Endothelial cell of umbilical vein (primary cell): ENCODE data around the gene PSMB9.

ENCODE experiments used
- CTCF ChIP-seq, 2 donors: IDR thresholded peaks; 1 replicate in 1 of 2; 2 replicates in 1 of 2; pipeline ENCODE4 v1.5.1; 2011; ENCODE audit warnings: low read length in 2 of 2, mild to moderate bottlenecking in 2 of 2, moderate library complexity in 2 of 2, control low read depth in 1 of 2, inconsistent platforms in 1 of 2, low read depth in 1 of 2; ENCODE audit not compliant: insufficient read depth in 1 of 2; ENCODE audit errors: extremely low read depth in 1 of 2
- EZH2 ChIP-seq: IDR thresholded peaks from 2 replicates; pipeline ENCODE4 v1.6.1; 2012; ENCODE audit warnings: borderline replicate concordance, low read depth, mild to moderate bottlenecking, moderate library complexity, low read length, inconsistent platforms; ENCODE audit not compliant: severe bottlenecking
- JUN ChIP-seq: IDR thresholded peaks from 2 replicates; pipeline ENCODE4 v1.6.1; 2011; ENCODE audit warnings: borderline replicate concordance, low read depth; ENCODE audit not compliant: insufficient read length, insufficient read depth
- MAX ChIP-seq: IDR thresholded peaks from 2 replicates; pipeline ENCODE4 v1.6.1; 2011; ENCODE audit not compliant: insufficient read depth, insufficient read length
- POLR2A ChIP-seq: IDR thresholded peaks from 2 replicates; pipeline ENCODE4 v1.6.1; 2012; ENCODE audit warnings: low read depth, mild to moderate bottlenecking, control low read depth, low read length

GRCh38 chr6:32867554-32868256 lies 13.7 kb downstream of the PSMB9 start:
- TF ChIP-seq POLR2A (no peak), CTCF (IDR thresholded peaks at IDR 0.05; ENCODE audit: extremely low read depth in 1 of 2, insufficient read depth in 1 of 2, low read depth in 1 of 2, low read length in 2 of 2) (no peak), EZH2 (peak; percentile 26), JUN (no peak), MAX (no peak)
